ENCODE measurements around the gene SIRT5.

Gene SIRT5

DNA sequence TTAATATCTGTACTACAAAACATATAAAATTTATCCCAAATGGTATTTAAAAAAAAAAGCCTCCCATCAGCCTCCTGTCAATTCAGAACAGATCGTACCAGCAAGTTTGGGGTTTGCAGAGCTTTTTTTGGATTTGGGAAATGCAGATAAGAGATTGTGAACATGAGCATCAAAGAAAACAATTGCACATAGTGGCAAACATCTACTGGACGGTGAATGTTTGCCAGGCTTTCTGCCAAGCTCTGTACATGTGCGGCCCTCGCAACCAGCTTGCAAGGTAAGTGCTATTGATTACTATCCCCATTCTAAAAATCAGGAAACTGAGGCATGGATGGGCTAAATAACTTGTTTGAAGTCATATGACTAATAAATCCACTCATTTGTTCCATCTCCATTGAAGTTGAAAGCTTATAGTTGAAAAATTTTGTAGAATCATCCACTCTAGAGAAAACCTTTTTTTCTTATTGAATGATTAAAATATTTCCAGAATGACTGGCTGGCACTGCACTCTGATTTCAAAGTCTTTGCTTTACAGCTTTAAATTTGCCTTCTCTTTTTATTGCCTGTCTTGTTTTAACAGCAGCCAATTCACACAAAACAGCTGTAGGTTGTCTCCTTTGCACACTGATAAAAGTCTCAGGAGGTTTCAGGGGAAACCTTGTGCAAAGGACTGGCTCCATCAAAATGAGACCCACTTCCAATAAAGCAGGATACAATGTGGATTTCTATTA, 37.4 kb upstream of the SIRT5 start:
- H3K27me3 ChIP-seq (ENCODE audit: insufficient read depth, low read depth, severe bottlenecking) = no peaks in the 10 kb centered on the region
- DNase-seq = no peak
- no peak overlapping the region for H3K4me3 ChIP-seq (ENCODE audit: low read depth, low read length)
- no peaks in the 10 kb centered on the region for H3K36me3 ChIP-seq
- no peak overlapping the region for H3K27ac ChIP-seq
- H3K9me3 ChIP-seq (ENCODE audit: severe bottlenecking) = no peaks in the 10 kb centered on the region
- TF ChIP-seq, protein P1, sequence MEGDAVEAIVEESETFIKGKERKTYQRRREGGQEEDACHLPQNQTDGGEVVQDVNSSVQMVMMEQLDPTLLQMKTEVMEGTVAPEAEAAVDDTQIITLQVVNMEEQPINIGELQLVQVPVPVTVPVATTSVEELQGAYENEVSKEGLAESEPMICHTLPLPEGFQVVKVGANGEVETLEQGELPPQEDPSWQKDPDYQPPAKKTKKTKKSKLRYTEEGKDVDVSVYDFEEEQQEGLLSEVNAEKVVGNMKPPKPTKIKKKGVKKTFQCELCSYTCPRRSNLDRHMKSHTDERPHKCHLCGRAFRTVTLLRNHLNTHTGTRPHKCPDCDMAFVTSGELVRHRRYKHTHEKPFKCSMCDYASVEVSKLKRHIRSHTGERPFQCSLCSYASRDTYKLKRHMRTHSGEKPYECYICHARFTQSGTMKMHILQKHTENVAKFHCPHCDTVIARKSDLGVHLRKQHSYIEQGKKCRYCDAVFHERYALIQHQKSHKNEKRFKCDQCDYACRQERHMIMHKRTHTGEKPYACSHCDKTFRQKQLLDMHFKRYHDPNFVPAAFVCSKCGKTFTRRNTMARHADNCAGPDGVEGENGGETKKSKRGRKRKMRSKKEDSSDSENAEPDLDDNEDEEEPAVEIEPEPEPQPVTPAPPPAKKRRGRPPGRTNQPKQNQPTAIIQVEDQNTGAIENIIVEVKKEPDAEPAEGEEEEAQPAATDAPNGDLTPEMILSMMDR (IDR thresholded peaks at IDR 0.05; ENCODE audit: low read depth, low read length) = no peak

GRCh38 chr6:13537527-13537897, 36.9 kb upstream of the SIRT5 start:
- H3K27me3 ChIP-seq (ENCODE audit: insufficient read depth, low read depth, severe bottlenecking) = no peaks in the 10 kb centered on the region
- no peaks in the 10 kb centered on the region for H3K9me3 ChIP-seq (ENCODE audit: severe bottlenecking)
- no peak for DNase-seq
- TF ChIP-seq, protein P1 (IDR thresholded peaks at IDR 0.05; ENCODE audit: low read depth, low read length) = no peak
- H3K27ac ChIP-seq = no peak overlapping the region
- H3K36me3 ChIP-seq = no peaks in the 10 kb centered on the region
- no peak overlapping the region for H3K4me3 ChIP-seq (ENCODE audit: low read depth, low read length)

GRCh38 chr6:13538084-13538483, 36.3 kb upstream of the SIRT5 start:
- DNase-seq = no peak
- H3K36me3 ChIP-seq = no peaks in the 10 kb centered on the region
- H3K27me3 ChIP-seq (ENCODE audit: insufficient read depth, low read depth, severe bottlenecking) = no peaks in the 10 kb centered on the region
- H3K4me3 ChIP-seq (ENCODE audit: low read depth, low read length) = no peak overlapping the region
- H3K9me3 ChIP-seq (ENCODE audit: severe bottlenecking) = no peaks in the 10 kb centered on the region
- no peak overlapping the region for H3K27ac ChIP-seq
- TF ChIP-seq, protein P1 (IDR thresholded peaks at IDR 0.05; ENCODE audit: low read depth, low read length) = peak; percentile 22; the same call in 1 of the 2 replicates

- no peaks in the 10 kb centered on the region for H3K9me3 ChIP-seq (ENCODE audit: severe bottlenecking)
- TF ChIP-seq, protein P1 (IDR thresholded peaks at IDR 0.05; ENCODE audit: low read depth, low read length) = no peak
- H3K4me3 ChIP-seq (ENCODE audit: low read depth, low read length) = no peak overlapping the region
- DNase-seq = no peak
- no peak overlapping the region for H3K27ac ChIP-seq
- no peaks in the 10 kb centered on the region for H3K36me3 ChIP-seq
- H3K27me3 ChIP-seq (ENCODE audit: insufficient read depth, low read depth, severe bottlenecking) = no peaks in the 10 kb centered on the region
Measured at GRCh38 chr6:13538600-13538999, 35.8 kb upstream of the SIRT5 start.

- no peak for DNase-seq
- Histone ChIP-seq H3K36me3 (no peaks in the 10 kb centered on the region), H3K9me3 (ENCODE audit: severe bottlenecking) (no peaks in the 10 kb centered on the region), H3K27ac (no peak overlapping the region), H3K27me3 (ENCODE audit: insufficient read depth, low read depth, severe bottlenecking) (no peaks in the 10 kb centered on the region), H3K4me3 (ENCODE audit: low read depth, low read length) (no peak overlapping the region)
- TF ChIP-seq, protein P1 (IDR thresholded peaks at IDR 0.05; ENCODE audit: low read depth, low read length) = no peak
Measured at GRCh38 chr6:13539572-13539971, 34.8 kb upstream of the SIRT5 start.

DNA sequence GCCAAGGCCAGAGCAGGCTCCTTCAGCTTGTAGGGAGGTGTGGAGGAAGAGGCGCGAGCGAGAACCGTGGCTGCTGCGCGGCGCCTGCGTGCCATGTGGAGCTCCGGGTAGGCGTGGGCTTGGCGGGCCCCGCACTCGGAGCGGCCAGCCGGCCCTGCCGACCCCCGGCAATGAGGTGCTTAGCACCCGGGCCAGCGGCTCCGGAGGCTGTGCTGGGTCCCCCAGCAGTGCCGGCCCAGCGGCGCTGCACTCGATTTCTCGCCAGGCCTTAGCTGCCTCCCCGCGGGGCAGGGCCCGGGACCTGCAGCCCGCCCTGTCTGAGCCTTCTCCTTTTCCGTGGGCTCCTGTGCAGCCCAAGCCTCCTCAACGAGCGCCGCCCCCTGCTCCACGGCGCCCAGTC, 32.9 kb upstream of the SIRT5 start:
- Histone ChIP-seq H3K36me3 (no peaks in the 10 kb centered on the region), H3K9me3 (ENCODE audit: severe bottlenecking) (no peaks in the 10 kb centered on the region), H3K27me3 (ENCODE audit: insufficient read depth, low read depth, severe bottlenecking) (no peaks in the 10 kb centered on the region), H3K27ac (no peak overlapping the region), H3K4me3 (ENCODE audit: low read depth, low read length) (no peak overlapping the region)
- DNase-seq = no peak
- TF ChIP-seq, protein P1 (IDR thresholded peaks at IDR 0.05; ENCODE audit: low read depth, low read length) = no peak
